ELR (cell line): ENCODE measurements around the gene LRRC42.

Experiments used
- DNase-seq: peaks from one replicate; pipeline ENCODE4 v3.0.0-alpha.2; 2015; ENCODE audit warnings: low read depth

LRRC42 gene

DNA sequence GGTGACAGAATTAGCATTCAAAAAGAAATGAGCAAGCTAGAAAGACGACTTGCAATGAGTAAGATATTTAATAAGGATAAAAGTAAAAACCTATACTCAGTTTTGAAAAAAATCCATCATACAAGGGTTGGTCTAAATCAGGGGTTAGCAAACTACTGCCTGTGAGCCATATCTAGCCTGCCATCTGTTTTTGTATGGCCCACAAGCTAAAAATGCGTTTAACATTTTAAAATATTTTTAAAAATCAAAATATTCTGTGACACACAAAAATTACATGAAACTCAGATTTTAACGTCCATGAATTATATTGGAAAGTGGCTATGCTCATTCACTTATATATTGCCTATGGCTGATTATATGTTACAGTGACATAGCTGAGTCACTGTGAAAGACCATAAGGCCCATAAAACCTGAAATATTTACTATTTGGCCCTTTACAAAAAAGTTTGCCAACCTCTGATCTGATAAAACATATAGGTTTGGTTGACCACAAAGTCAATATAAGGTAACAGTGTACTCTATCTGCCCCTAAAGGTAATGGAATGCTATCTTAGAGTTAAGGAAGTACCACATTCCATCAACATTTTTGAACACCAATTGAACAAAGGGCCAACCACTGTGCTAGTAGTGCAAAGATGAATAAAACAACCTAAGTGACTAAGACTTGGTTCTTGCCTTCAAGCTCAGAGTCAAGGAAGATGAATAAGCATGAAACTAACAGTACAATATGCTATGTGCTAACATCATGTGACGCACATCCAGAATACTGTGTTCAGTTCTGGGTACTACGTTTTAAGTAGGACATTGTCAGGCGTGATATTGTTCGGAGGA, 3.8 kb upstream of the LRRC42 start:
- peak; percentile 60 for DNase-seq

DNA sequence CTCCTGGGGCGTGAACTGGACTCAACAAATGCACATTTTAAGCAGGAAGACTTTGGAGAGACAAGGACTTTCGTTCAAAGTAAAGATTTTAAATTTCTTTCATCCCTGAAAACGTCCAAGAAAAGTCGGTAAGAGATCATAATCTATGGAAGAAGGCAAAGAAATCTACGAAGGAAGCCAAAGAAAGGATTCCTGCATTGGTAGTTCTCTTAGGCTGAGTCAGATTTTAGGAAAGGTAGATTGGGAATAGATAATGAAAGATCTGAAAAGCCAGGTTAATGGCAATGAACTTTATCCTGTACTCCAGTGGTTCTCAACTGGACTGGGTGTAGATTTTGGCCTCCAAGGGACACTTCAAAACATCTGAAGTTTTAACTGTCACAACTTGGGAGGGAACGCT, 3.1 kb upstream of the LRRC42 start:
- DNase-seq = no peak

DNA sequence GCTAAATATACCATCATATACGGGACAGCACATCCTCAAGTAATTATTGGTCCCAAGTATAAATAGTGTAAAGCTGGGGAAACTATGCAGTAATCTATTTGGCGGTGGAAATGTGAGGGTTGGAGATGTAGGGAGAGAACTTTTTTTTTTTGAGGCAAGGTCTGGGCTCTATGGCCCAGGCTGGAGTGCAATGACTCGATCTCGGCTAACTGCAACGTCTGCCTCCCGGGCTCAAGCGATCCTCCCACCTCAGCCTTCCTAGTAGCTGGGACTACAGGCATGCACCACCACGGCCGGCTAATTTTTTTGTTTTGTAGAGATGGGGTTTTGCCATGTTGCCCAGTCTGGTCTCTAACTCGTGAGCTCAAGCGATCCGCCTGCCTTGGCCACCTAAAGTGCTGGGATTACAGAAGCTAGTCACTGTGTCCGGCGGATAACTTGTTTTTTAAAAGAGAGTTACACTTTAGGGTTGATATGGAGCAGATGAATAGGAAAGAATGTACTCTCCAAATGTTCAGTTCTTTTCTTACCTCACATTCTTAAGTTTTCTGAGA, 2.6 kb upstream of the LRRC42 start:
- DNase-seq = no peak

DNA sequence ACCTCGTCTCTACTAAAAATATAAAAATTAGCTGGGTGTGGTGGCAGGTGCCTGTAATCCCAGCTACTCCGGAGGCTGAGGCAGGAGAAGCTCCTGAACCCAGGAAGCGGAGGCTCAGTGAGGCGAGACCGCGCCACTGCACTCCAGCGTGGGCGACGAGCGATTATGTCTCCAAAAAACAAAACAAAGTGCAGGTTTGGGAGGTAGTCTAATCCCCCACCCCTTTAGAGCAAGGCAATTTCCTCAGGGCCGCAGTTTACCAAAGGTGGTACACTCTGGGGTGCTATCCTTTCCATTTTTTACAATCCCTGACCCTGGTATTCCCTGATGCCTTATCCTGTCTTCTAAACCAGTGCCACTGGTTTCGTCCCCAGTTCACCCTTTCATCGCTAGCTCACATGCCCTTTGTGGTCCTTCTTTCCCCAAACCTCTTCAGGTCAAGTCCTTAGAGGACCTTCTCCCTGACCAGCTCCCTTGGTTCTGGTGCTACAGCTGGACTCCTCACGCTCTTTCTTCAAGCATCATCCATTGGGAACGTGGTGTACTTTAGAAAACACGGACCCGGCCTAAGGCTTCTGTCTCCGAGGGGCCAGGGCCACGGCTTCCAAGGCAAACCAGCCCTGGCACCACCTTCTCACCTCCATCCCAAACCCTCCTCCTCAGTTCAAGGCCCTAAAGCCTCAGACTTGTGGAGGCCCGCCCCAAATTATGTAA, 1.5 kb upstream of the LRRC42 start:
- DNase-seq = peak; percentile 36

DNA sequence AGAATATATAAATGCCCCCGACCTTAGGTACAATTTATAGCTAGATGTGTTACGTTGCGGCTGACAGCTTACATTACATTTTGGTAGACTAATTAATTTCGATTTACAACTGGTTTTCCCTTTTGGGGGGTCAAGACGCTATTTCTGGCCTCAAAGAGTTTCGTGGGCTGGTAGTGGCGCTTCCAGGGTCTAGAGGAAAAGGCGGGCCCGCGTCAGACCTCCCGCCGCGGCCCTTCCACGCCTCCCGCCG, 1.0 kb upstream of the LRRC42 start:
- DNase-seq = no peak

DNA sequence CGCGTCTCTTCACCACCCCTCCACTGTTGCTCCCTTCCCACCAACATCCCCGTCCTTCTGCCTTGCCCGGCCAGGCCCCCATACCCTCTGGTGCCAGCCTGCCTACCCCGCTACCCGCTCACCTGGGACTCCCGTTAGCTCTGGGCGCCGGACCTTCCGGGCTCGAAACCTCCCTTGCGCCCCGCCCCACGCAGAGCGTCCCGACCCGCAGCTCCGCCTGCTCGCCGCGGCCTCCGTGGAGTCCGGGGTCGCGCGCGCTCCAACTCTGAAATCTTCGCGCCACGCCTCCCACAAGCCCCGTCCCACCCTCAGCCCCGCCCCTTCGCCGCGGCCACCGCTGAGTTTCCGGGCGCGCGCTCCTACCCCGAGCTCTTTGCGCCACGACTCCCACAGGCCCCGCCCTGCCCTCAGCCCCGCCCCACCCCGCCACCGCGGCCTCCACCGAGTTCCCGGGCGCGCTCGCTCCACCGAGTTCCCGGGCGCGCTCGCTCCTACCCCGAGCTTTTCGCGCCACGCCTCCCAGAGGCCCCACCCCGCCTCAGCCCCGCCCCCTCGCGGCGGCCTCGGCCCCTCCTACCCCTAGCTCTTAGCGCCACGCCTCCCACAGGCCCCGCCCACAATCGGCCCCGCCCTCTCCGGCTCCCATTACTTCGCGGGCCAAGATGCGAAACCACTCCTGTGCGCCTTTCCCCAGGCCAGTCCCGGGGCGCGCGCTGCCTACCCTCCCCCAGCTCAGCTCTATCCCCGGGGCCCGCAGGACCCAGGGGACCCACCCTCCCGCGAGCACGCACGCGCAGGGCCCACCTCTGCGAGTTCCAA, 508 bp upstream of the LRRC42 start, which contains the start of gene IFT25:
Gene IFT25, minus strand, starts transcription at position 267 of the 819 bp plus-strand sequence. CDS start 5,617 bp downstream, outside the sequence.
- DNase-seq = peak; percentile 92

DNA sequence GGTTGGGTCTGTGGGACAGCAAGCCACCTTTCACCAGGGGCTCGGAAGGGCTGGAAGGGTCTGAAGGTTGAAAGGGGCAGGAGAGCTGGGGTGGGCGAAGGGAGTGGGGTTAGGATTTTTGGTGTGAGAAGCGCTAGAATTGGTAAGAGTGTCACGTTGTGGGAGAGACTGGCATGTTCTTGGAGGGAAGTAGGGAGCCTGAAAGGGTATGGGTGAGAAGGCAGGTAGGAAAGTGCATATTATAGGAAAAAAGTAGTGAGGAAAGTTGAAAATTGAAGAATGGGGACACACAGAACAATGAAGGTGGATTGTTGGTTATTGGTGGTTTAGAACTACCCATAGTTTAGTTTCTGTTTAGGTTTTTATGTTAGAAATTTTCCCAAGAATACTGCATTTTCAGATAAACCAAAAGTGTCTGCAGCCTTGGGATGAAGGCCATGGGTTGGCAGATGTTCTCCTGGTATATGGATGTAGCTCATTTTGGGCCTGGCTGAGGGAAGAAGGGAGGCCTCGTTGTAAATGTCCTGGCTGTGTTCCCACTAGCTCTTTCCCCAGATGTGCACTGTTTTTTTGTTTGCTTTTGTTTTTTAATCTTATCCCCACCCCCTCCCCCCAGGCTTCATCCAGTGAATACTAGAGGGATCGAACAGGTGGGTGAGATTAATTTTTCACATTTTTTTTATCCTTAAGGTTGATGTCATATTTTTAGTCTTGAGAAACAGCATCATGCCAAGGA, 1.2 kb downstream of the LRRC42 start:
- no peak for DNase-seq

DNA sequence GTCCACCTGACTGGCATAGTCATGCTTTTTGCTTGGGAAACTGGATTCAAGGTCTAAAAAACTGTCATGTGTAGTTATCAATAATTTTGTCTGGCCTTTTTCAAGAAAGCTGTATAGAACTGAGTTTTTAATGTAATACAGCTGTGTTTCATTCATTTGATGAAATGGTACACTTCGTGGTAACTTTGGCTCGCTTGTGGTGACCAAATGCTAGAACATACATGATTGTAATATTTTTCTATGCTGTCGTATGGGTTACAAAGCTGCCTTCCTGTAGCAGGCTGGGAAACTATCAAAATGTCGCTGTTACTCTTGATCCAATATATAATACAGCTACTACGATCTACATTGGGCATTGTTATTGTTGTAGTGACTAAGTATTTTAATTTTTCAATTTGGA, 2.1 kb downstream of the LRRC42 start:
- DNase-seq = no peak

DNA sequence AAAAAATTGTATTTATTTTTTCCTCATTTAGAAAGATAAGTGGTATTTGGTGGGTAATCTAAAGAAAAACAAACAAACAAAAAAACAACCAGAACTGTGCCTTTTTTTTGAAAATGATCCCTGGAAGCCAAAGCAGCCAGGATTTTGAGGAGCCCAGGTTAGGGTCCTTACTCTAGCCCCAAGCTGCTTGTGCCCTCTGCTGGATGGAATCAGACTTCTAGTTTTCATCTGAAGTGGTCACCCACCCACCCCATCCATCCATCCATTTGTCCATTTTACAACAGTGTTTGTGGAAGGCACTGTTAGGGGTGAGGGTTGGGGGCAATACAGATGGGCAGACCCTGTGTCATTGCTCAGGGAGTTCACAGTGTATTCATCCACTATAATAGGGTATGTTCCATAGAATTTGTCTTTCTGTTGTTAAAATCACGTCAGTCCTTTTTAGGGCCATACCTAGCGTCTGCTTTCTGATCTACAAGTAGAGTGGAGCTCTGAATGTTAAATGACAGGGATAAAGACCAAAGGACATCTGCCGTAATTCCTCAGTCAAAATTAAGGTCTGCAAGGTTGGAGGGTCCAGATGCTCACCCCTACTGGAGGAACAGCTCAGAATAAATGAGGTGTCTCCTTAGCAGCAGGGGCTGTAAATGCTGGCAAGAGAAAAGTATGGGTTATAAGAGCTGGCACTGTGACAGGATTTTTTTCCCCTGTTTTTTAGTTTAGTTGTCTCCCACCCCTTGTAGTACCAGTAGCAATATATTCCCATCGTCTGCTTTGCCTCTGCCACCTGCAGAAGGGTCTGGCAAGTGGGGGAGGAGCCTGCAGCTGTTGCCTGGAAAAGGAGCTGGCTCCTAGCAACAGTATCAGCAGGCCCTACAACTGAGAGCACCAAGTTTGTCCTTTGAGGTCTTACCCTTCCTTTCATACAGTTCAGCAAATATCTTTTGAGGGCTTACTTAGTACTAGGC, 3.2 kb downstream of the LRRC42 start:
- peak; percentile 66 for DNase-seq

DNA sequence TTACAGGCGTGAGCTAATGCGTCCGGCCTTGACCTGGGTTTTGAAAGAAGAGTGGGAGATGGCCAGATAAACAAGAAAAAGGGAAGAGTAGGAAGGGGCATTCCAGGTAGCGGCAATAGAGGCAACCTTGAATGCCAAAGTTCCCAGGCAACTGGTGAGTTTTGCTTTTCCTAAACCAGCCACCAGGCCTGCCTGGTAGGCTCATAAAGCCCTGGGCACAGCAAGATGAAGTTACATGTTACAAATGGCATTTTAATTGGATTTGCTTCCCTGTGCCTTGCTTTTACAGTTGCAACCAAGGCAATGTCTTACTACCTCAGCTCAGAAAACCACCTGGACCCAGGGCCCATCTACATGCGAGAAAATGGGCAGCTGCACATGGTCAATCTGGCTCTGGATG, 5.5 kb downstream of the LRRC42 start:
- DNase-seq = no peak

DNA sequence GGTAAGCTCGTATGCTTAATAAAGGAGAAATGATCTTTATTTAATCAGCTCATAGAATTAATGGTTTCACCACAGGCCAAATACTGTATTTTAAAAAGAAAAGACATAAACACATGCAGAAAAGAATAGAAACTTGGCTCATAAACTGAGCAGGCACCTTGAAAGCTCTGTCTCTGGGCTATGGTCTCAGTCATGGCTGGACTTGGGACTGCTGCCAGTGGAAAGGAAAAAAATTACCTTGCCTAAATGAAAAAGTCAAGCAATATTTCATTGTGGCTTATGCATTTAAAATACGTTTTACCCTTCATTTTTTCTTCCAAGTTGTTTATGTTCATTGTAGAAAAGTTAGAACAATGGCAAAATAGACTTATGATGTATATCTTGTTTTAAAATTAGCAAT, 8.0 kb downstream of the LRRC42 start:
- DNase-seq = no peak

DNA sequence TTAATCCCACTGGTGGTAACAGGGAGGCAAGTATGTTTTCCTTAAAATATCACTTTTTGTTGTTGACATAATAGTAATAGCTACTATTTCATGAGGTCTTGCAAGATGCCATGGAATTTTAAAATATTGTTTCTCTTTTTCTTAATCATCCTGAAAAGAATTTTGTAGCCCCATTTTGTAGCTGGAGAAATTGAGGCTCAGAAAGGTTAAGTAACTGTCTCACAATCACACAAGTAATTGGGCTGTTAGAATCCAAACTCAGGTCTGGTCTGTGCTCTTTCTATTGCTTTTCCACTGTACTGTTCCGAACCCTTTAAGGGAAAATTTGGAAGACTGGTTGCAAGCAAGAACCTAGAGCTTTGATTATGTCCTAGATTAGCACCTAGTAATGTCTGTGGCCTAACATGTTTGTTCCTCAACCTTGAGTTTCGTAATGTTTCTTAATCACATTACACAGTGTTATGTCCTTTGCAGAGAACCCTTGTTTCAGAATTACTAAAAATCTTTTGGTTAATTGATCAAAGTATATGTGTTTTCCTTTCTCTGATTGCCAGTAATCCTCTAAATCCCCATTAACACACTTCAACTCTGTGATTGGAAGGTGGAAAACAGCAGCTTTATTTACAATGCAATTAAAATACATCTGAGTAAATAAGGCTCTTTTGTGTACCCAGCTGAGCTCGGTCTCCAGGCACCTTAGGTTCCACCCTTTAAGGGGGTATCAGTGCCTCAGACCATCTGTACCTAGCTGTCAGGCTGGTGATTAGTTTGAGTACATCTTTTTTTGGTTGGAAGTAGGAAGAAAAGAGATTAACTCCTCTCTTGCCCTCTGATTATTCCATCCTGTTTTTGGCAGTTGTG, 10.4 kb downstream of the LRRC42 start:
- DNase-seq = peak; percentile 19

DNA sequence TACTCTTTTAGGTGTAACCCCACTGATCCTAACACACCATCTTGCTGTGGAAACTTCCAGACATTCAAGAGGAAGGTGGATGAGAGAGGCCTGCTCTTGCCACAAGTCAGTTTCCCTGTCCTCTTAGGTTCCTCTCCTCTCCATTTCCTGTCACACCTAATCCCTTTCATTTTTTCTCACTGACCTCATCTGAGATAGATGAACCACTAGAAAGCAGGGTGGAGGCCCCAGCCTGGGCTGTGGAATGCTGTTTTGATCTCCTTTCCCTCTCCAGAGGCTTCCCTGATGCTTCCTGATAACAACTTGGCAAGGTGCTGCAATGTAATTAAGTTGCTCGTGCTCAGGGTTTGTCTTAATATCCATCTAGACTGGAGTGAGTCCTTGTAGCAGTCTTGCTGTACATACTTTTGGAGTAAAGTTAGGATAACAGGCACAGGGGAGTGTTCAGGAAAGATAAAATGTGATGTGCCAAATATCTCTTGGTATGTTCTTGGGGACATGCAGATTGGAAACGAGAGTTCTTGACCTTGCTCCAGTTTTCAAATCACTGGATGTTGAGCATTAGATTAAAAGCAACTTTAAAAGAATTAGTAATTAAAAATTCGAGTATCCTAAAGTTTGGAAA, 11.2 kb downstream of the LRRC42 start:
- DNase-seq = peak; percentile 80

DNA sequence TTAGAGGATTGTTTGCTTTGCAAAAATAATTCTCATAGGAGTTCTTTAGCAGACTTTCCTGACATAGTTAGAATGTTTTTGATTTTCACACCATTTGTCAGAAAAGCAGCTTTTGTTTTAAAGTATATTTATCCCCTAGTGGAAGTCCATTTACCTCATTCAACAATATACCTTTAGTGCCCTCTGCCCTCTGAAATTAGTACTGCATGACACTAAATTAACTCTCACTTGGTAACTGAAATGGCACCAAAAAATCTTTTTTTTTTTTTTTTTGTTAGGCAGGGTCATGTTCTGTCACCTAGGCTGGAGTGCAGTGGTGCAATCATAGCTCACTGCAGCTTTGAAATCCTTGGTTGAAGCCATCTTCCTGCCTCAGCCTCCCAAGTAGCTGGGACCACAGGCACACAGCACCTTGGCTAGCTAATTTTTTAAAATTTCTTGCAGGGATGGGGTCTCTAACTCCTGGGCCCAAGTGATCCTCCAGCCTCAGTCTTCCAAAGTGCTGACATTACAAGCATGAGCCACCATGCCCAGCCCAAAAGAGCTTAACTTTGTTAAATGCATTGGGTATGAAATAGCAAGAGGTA, 13.6 kb downstream of the LRRC42 start:
- DNase-seq = peak; percentile 66

DNA sequence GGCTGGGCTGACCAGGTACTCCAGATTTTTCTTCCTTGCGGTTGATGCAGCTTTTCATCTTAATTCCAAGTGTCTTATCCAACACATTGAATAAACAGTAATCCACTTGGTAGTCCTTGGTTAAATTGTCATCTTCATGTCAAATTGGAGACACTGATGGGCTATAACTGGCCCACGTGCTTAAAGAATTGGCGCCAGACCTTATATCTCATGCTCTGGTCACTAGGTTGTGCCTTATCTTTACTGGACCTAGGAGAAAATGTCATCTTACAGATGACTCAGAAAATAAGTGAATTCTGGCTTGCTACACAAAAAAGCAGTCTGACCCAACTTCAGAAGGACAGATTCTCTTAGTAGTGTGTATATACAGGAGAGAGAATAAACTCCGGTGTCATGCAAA, 16.2 kb downstream of the LRRC42 start:
- DNase-seq = no peak

DNA sequence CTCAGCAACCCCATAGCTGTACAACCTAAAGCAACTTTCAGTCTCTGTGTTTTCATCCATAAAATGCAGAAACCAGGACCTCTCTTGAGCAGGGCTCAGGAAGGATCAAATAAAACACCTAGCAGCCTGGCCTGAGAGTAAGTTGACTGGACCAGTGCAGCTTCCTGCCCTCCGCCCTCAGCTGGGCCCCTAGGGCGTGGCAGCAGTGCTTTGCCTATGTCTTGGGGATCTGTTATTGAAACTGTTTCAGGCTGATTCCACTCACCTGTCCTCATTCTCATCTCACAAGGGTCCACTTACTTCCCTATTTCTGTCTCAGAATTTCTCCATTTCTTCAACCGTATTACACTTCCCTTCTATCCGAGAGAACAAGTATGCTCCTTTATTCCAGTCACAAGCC, 17.3 kb downstream of the LRRC42 start:
- no peak for DNase-seq

DNA sequence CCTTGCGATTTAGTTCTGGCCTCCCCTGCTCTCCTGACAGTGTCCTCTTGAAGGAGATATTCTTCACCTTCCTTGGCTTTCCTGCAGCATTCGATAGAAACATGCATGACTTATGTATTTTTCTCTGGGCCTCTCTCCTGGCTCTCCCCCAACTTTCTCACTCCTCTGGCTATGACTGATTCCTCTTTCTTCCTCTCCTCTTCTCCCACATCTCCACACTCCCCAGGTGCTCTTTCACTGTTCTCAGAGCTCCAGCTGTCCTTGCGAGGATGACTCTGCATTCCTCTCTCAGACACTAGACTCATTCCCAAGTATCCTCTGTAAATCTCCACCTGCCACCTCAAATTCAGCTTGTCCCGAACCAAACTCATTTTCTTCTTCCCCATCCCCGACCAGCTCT, 18.0 kb downstream of the LRRC42 start:
- DNase-seq = no peak

DNA sequence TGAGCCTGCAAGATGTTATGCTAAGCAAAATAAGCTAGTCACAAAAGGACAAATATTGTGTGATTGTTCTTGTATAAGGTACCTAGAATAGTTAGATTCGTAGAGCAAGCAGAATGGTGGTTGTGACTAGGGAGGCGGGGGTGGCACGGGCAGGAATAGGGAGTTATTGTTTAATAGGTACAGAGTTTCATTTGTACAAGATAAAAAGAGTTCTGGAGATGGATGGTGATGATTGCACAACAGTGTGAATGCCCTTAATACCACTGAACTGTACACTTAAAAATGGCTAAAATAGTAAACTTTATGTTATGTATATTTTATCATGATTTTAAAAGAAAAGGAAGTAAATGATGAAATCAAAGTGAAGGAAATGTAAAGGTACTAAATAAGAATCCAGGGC, 20.6 kb downstream of the LRRC42 start:
- DNase-seq = no peak
